Effector CD8-positive, alpha-beta T cell (primary cell): ENCODE data around the gene MUC20.
"Not testable (repeated sequence)": the region's sequence is repeated elsewhere in the genome, so short reads cannot be mapped to it uniquely, and the experiment has no call there.

Experiments used
- DNase-seq: peaks from one replicate; lab custom pipeline; 2025; lab: John Stamatoyannopoulos, UW

Gene MUC20

DNA sequence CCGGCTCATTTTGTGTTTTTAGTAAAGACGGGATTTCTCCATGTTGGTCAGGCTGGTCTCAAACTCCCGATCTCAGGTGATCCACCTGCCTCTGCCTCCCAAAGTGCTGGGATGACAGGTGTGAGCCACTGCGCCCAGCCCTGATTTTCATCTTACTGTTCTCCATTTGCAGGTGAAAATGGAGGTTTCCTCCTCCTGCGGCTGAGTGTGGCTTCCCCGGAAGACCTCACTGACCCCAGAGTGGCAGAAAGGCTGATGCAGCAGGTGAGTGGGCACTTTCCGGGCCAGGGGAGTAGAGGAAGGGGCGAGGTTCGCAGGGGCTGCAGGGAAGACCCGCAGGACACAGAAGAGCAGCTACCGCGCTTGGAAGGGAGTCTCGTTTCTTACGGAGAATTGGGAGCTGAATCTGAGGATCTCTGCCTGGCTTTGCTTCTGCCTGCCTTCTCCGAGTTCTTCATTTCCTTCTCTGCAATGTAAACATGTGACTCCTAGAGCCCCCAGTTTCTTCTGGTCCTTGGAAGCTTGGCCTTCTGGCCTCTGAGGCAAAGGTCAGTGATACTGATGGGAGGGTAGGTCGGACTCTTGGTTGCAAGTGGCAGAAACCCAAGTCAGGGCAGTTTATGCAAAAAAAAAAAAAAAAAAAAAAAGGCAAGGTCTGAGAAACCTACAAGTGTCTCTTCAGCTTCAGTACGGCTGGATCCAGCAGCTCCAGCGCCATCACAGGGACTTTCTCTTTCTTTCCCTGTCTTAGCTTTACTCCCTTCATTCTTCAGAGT lies 8.9 kb downstream of the MUC20 start:
- no peak for DNase-seq

DNA sequence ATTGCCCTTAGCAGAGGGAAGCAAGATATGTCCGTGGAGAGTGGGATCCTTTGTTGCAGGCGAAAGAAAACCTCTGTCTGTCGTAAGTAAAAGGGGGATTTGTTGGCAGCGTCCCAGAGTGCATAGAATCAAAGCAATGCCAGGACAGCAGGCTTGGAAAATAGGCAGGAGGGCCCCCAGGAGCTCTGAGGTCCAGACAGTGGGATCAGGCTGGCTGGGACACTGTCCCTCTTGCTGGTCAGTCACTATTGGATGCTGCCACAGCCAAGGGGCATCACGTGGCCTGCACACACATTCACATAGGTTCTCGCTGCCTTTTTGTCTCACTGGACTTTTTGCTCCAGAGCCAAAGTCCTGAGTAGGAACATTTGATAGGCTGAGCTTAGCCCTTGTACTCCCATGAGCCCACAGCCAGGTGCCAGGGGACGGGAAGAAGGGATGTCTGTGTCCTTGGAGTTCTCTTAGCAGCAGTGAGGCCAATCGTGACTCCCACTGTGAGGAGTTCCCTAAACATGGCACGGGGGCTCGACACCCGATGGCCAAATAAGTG lies 10.7 kb downstream of the MUC20 start:
- DNase-seq: no peak

DNA sequence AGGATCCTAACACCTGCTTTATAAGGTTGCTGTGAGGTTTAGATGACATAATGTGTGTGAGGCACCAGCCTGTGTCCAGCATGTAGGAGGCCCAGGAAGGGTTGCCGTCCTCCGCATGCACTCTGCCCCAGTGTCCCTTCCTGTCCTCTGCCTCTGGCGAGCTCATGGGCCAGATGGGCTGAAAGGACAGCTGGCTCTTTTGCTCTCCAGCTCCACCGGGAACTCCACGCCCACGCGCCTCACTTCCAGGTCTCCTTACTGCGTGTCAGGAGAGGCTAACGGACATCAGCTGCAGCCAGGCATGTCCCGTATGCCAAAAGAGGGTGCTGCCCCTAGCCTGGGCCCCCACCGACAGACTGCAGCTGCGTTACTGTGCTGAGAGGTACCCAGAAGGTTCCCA lies 12.2 kb downstream of the MUC20 start:
- DNase-seq: no peak

DNA sequence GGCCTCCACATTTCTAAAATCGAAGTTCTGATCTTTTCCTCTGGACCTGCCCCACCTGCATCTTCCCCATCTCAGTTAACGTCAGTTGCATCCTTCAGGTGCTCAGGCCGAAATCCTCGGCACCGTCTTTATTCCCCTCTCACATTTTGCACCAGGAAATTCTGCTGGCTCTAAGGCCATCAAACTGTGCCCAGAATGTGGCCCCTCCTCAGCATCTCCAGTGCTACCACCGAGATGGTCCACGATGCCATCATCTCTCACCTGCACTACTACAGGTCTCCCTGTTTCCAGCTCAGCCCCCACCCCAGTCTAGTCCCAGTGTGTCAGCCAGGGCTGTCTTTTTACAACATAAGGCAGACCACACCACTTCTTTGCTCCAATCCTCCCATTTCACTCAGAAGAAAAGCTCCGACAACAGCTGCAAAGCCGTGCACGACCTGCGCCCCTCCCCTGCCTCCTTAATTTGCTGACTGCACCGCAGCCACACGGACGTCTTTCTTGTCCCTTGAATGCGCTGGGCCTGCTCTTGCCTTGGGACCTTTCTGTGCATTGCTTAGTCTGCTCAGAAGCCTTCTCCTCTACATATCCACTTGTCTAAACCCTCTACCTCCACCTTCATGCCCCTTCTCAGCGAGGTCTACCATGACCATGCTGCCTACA lies 14.4 kb downstream of the MUC20 start:
- DNase-seq: no peak

DNA sequence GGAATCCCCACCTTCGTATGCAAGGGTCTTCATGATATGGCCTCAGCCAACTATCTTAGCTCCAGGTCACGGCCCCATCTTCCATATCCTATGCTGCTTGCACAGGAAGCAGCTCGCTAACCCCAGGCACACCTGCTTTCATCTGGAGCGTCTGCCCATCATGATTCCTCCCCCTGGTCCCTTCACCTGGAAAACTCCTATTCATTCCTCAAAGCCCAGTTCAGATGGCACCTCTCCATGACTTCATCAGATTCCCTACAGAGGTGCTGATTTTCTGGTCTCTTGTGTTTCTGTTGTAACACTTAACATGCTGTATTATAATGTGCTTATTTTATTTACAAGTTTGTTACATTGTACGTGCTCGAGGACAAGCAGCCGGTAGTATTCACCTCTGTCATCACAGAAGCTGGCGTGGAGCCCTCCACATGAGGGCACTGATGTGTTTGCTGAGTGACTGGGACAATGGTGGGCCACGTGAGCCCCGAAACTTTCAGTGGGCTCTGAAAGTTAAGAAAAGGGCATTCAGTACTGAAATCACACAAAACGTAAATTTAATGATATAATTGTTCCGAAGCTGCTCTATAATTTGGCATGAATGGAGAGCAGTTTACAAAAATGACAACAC lies 16.2 kb downstream of the MUC20 start:
- no peak for DNase-seq

DNA sequence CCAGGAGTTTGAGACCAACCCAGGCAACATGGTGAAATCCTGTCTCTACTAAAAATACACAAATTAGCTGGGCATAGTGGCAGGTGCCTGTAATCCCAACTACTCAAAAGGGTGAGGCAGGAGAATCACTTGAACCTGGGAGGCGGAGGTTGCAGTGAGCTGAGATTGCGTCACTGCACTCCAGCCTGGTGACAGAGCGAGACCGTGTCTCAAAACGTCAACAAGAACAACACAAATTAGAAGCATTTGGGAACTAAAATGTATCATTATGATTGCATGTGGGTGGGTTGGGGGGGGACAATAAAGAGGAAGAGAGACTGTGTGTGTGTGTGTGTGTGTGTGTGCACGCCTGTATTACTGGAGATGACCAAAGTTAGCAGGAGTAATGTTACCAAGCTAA lies 17.0 kb downstream of the MUC20 start:
- DNase-seq: not testable (repeated sequence)

DNA sequence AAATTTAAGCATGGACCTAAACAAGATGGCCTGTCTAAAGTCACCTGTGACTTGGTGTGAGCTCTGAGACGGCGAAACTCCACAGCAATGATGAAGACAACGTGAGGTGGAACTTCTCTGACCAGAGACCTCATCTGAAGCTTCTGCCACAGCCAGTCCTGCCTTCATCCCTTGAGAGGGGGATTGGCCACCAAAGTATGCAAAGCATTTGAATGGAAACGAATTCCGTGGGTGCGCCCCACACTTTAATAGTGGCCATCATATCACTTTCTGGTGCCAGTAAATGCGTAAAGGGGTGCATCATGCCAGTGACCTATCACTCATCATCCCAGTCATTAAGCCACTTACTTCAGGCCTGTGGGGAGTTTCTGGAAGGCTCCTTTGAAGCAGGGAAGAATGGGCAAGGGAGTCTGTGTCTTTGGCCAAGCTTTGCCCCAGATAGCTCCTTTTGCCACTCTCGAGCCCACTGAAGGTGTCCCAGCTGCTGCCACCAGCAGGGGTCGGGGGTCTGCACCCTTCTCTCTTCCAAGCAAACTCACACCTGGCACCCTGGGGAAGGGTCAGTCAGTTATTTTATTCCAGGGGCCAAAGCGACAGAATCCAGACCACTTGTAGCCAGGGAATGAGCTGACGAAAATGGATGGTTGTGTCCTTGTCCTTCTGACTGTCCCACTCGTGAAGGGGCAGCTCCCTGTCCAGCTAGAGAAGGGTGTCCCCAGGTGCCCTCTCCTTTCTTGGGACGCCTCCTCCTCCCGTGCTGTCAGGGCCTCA lies 17.7 kb downstream of the MUC20 start:
- no peak for DNase-seq

DNA sequence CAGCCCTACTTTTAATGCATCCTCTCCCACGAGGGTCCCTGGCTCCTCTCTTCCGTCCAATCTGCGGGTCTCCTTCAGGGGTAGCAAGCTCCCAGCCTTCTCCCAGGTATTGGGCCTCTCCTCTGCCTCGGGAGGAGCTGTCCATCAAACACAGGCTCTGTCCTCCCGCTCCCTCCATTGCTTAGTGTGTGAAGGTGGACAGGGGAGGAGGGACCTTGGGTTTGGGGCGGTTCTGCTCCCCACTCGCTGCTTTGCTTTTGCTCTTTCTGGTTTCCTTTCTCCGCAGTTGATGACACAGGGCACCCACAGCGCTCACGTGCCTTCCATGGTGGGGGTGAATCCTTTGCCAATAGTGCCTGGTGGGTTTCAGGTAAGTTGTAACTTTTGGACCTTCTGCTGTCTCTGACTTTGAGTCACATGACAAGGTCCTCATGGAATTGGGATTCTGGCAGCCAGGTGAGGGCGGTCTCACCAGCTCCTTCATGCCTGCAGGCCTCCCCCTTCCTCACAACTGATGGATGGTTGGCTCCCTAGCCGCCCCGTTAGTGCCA lies 18.9 kb downstream of the MUC20 start:
- no peak for DNase-seq

DNA sequence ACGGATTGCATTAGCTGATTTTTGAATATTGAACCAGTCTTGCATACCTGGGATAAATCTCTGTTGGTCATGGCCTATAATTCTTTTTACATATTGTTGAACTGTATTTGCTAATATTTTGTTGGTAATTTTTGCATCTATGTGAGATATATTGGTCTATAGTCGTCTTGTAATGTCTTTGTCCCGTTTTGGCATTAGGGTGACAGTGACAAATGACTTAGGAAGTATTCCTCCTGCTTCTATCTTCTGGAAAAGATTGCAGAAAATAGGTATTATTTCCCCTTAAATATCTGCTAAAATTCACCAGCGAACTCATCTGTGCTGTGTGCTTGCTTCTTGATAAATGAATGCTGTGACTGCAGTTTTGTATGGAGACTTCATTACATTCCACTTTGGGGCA lies 23.7 kb downstream of the MUC20 start:
- no peak for DNase-seq

DNA sequence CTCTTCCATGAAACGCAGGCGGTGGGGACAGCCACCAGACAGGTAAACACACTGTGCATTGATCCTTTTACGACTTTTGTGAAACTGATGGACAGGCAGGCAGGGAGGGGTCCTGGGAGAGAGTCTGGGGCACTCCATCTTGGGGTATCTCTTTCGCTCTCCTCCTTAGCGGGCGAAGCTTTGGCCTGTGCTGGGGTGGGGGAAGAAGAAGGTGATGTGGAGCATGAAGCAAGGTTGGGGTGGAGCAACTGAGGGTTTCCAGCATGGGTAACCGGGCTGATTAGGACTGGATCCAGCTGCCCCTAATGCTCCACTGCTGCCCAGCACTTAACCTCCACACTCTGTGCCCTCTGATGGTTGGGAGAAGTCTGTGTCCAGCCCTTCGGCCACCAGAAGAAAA lies 25.6 kb downstream of the MUC20 start:
- DNase-seq: no peak

DNA sequence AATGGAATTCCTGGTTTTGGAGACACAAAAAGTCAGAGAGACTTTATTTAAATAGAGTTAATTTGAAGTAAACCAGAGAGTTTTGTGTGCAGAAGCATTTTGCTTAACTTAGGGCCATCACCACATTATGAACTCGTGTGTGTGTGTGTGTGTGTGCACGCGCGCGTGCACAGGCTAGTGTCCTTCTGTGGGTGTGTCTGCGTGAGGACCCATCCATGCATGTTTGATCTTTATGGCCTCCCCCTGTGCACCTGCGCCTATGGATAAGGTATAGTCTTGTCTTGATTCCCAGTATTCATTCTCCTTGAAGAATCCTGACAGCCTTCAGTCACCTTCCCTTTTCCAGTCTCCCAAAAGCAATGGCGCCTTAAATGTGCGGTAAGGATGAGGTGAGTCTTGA lies 26.0 kb downstream of the MUC20 start:
- DNase-seq: no peak

DNA sequence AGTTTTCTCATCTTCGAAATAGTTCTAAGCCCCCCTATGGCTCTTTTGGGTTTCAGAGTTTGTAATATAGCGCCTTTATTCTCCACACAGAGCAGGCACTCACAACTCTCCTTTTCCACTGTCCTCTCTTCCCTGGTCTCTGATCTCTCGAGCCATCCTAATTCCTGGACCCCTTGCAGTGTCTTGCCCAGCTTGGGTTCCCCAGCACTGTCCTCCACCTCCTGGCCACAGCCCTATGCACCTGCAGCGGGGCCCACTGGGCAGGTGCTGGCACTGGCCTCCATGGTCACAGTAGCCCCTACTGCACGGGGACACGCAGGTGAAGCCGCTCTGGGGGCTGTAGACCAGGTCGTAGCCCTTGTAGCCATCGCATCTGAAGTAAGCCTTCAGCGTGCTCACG lies 27.9 kb downstream of the MUC20 start:
- DNase-seq: no peak

DNA sequence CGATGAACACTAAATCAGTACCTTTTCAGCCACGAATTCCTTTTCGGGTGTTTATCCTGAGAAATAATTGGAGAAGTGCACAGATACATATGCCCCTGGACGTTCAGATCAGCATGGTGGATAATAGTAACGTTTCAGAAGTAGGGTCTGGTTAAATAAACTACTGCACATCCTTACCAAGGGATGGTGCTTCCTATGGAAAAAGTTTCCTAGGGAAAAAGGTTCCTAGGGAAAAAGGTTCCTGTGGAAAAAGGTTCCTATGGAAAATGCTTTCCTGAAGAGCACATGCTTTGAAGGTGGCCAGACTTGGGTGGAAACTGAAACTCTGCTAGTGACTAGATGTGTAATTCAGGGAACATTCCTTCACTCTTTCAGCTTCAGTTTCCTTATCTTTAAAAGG lies 28.3 kb downstream of the MUC20 start:
- not testable (repeated sequence) for DNase-seq

DNA sequence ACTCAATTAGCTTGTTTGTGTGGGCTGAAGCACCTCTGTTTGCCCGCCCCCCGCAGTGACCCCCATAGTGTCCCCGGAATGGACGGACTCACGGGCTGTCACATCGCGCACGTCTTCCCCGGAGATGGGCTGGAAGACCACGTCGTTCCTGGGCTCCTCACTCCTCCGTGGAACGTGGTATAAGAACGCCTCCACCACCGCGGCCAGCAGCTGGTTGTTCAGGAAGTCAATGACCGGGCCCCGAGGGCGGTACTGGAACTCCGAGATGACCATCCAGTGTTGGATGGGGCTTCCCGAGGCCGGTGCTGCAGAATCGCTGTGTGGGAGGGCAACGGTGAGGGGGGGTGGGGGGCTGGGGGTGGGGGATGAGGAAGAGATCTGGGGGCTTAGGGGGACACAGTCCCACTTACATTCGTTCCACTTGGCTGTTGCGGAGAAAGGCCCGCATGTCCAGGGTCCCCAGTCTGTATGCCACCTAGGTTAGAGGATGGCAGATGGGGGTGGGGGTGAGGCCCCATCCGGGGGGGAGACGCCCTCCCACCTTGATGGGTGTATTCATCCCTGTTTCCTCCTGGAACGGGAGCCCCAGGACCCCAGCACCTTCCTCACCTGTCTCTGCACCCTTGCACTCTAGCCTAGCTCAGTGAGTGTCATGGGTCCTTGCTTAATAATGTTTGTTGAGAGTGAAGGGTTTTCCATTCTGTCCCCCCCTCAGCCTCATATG lies 30.2 kb downstream of the MUC20 start:
- DNase-seq: no peak

DNA sequence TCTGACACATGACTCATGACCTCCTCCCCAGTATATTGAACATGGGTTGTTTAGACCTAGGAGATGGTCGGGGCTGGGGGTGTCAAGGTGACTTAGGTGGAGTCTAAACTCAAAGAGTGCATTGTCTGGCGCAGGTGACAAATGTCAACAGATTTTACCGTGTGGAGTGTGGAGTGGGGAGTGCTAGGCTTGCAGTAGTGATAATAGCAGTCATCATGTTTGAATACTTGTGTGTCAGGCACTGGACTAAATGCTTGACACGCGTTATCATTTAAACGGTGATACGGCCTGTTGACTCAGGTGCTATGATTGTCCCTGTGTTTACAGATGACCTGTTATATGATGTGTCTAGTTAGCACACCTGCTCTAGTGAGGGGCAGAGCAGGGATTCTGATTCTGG lies 30.8 kb downstream of the MUC20 start:
- DNase-seq: no peak

DNA sequence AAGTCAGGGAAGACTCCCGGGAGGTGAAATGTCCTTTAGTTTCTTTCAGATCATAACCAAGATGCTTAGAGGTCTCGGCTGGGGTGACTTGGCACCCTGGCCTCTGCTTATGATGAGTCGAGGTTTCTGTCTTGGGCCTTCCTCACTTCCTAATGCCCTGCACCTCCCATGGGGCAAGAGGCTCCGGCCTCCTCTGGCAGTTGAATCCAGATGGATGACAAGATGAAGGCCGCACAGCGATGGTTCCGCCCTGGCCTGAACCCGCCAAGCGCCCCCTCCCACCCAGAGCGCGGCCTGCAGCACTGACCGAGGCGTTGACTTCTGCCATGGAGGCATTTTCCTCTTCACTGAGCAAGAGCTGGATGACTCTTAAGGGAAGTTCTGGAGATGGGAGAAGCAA lies 31.3 kb downstream of the MUC20 start:
- no peak for DNase-seq

DNA sequence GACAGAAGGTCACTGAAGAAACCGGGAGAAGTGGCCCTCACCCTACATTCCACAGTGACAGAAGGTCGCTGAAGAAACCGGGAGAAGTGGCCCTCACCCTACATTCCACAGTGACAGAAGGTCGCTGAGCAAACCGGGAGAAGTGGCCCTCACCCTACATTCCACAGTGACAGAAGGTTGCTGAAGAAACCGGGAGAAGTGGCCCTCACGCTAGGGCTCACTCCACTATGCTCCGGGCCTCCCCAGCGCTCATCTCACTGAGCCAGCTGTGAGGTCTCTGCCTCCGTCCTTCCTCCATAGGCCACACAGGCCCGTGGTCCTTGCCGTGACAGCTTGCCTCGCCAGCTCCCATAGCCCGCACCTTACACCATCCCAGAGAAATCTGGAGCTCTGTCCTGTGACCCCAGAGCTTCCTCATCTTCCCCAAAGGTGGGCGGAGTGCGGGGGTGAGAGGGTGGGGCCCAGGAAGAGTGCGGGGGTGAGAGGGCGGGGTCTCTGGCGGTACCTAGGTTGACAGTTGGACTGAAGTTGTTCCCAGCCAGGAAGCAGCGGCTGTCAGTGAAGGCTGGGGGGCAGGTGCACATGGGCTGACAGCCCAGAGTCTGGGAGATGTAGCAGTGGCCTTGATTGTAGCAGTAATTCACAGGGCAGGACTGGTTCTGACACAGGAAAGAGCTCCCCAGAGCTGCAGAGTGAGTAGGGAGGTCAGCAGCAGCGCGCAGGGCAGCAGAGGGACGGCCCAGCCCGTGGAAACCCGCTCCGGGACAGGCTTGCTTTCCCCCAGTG lies 32.0 kb downstream of the MUC20 start:
- no peak for DNase-seq

DNA sequence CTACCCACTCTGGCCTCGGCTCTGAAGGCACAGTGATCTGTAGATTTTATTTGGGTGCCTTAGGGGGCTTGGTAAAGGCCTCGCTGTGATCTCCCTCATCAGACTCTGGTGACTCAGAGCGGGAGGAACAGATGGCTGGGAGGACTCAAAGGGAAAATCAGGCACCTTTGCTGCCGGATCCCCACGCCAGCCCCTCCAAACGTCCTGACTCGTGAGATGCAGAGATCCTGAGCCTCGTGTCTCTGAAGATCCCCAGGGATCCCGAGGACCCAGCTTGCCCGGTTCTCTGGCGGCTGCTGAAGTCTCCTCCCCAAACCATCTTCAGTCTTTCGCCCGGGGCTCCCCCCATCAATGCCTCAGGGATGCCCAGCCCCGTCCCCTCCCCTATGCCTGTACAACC lies 32.8 kb downstream of the MUC20 start:
- DNase-seq: no peak

DNA sequence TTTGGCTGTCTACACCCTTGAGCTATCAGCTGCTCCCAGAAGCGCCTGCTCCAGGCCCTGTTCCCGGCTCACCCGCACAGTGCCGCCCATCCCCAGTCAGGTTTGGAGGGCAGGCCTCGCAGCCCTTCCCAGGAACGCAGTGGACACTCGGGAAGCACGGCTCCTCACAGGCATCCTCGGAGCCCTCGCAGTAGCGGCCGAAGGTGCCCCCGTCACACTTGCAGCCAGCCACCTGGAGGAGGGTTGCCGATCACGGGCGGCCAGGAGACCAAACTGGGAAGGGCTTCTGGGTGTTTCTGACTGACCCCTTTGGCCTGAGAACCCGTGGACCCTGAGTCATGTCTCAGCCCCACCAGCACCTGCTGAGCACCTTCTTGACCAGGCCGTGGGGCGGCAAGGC lies 33.4 kb downstream of the MUC20 start:
- no peak for DNase-seq

DNA sequence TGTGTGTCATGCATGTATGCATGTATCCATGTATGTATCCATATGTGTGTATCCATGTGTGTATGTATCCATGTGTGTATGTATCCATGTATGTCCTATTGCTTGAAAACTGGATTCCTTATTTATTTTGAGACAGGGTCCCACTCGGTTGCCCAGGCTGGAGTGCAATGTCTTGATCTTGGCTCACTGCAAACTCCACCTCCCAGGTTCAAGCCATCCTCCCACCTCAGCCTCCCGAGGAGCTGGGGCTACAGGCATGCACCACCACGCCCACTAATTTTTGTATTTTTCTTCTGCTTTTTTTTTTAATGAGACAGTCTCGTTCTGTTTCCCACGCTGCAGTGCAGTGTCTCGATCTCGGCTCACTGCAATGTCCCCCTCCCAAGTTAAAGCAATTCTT lies 34.1 kb downstream of the MUC20 start:
- DNase-seq: no peak
